ENCODE data around the gene ELAPOR1.

Gene ELAPOR1

DNA sequence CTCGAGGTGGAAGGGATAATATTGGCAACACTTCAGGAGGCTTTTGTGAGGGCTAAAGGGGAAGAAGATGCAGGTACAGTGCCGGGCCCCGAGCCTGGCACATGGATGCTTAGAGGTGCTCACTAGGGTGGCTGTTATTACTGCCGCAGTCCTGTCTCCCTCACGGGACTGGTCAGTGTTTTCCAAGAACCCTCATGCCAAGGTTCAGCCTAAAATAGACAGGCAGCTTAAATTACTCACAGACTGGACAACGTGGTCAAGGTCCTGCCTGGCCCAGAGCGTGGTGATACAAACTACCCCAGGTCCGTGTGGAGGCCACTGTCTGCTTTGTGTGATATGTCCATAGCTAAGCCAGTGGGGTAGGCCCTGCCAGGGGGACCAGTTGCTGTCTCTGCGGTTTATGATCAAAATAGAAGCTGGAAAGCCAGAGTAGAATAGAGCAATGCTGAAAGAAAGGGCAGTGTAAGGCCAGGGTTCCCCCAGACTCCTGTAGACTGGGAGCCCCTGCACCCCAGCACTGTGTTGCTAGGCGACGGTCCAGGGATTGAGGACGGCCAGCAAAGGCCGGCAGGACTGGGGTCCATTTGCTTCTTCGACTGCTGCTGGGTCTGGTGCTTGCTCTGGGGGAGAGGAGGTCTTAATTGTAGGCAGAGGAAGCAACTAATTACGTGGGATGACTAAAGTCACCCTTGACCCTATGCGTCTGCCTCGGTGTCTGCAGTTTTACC is 36.1 kb downstream of the ELAPOR1 start:
- H3K9me3 ChIP-seq (replicated peaks; ENCODE audit: insufficient read depth, low read length): no peaks in the 10 kb centered on the region
- no peaks in the 10 kb centered on the region for H3F3A ChIP-seq (ENCODE audit: insufficient read depth, low read length)
- no peaks in the 10 kb centered on the region for H3K4me1 ChIP-seq (ENCODE audit: low read length)
- H3K27me3 ChIP-seq (replicated peaks; ENCODE audit: insufficient read depth, low read length): no peaks in the 10 kb centered on the region
- no peak overlapping the region for H3K4me3 ChIP-seq (ENCODE audit: low read length)
- H3K79me2 ChIP-seq (ENCODE audit: low read length): no peaks in the 10 kb centered on the region
- H3K9ac ChIP-seq (ENCODE audit: low read length): no peak overlapping the region
- TF ChIP-seq EZH2phosphoT487 (IDR thresholded peaks at IDR 0.05; ENCODE audit: low read length) (no peak), EZH2 (optimal IDR thresholded peaks at IDR 0.05; ENCODE audit: low read depth, low read length) (no peak)
- no peaks in the 10 kb centered on the region for H3K36me3 ChIP-seq (replicated peaks; ENCODE audit: insufficient read depth, low read length)
- no peaks in the 10 kb centered on the region for H3K9me2 ChIP-seq (replicated peaks; ENCODE audit: insufficient read depth, low read length)
- no peak overlapping the region for H2AFZ ChIP-seq (ENCODE audit: low read length)
- no peak for DNase-seq
- no peaks in the 10 kb centered on the region for H4K20me1 ChIP-seq (ENCODE audit: insufficient read depth, low read length)
- no peak overlapping the region for H3K4me2 ChIP-seq (ENCODE audit: low read depth, low read length)
- no peak overlapping the region for H3K27ac ChIP-seq (ENCODE audit: low read length)

DNA sequence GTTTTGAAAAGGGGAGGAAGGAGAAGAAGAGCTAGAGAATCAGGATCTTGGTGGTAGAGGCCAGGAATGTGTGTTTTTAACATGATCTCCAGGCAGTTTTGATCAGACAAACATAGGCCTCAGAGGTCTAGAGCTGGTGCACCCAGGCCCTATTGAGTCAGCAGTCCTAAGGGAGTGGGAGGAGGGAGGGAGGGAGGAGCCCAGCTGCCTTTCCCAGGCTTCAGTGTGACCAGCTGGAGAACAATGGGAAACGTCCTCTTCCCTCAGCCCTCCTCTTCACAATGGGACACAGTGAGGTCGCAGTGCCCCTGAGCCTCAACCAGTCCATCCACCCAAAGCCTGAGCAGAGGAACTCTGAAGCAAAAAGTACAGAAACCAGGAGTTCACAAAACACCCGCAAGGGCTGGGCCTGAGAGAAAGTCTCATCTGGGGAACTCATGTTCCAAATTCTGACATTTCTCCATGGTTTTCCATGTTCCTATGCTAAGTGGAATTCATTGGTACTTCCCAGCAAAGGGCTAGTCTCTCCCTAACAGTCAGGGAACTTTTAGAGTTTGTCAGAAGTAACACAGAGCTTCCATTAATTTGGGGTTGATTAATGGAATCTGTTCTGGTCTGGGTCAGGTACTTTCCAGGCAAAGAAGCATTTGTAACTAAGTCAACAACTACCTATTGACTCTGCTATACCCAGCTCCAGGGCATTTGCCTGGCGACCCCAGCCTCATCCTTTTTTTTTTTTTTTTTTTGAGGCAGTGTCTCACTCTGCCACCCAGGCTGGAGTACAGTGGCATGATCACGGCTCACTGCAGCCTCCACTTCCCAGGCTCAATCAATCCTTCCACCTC is 37.5 kb downstream of the ELAPOR1 start:
- TF ChIP-seq, protein P1, sequence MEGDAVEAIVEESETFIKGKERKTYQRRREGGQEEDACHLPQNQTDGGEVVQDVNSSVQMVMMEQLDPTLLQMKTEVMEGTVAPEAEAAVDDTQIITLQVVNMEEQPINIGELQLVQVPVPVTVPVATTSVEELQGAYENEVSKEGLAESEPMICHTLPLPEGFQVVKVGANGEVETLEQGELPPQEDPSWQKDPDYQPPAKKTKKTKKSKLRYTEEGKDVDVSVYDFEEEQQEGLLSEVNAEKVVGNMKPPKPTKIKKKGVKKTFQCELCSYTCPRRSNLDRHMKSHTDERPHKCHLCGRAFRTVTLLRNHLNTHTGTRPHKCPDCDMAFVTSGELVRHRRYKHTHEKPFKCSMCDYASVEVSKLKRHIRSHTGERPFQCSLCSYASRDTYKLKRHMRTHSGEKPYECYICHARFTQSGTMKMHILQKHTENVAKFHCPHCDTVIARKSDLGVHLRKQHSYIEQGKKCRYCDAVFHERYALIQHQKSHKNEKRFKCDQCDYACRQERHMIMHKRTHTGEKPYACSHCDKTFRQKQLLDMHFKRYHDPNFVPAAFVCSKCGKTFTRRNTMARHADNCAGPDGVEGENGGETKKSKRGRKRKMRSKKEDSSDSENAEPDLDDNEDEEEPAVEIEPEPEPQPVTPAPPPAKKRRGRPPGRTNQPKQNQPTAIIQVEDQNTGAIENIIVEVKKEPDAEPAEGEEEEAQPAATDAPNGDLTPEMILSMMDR (IDR thresholded peaks at IDR 0.05; ENCODE audit: low read length): no peak
- no peak for TF ChIP-seq EZH2phosphoT487 (IDR thresholded peaks at IDR 0.05; ENCODE audit: low read length)
- TF ChIP-seq EZH2 (optimal IDR thresholded peaks at IDR 0.05; ENCODE audit: low read depth, low read length): no peak
- Histone ChIP-seq H3K9me2 (replicated peaks; ENCODE audit: insufficient read depth, low read length) (no peaks in the 10 kb centered on the region), H3K27me3 (replicated peaks; ENCODE audit: insufficient read depth, low read length) (no peaks in the 10 kb centered on the region), H3K79me2 (ENCODE audit: low read length) (no peaks in the 10 kb centered on the region), H3K9ac (ENCODE audit: low read length) (no peak overlapping the region), H3K36me3 (replicated peaks; ENCODE audit: insufficient read depth, low read length) (no peaks in the 10 kb centered on the region), H3K9me3 (replicated peaks; ENCODE audit: insufficient read depth, low read length) (no peaks in the 10 kb centered on the region), H3F3A (ENCODE audit: insufficient read depth, low read length) (no peaks in the 10 kb centered on the region), H3K4me3 (ENCODE audit: low read length) (no peak overlapping the region), H3K27ac (ENCODE audit: low read length) (no peak overlapping the region), H4K20me1 (ENCODE audit: insufficient read depth, low read length) (no peaks in the 10 kb centered on the region), H3K4me1 (ENCODE audit: low read length) (no peaks in the 10 kb centered on the region), H2AFZ (ENCODE audit: low read length) (no peak overlapping the region), H3K4me2 (ENCODE audit: low read depth, low read length) (no peak overlapping the region)
- no peak for DNase-seq

DNA sequence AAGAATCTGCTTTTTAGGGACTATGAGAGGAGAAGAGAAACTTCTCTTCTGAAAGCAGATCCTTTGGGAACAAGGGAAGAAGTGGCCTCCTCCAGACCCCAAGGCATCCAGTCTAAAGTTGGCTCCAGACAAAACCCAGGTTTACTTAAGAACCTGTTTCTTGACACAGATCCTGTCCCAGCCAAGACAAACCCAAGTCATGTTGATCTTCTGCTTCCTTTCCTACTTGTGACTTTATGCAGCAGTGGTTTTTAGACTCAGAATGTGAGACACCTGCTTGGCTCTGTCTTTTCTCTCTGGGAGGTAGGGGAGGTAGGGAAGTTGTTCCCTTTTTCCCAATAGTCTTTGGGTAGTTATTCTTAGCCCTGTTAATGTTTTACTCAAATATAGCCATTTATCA is 38.3 kb downstream of the ELAPOR1 start:
- no peaks in the 10 kb centered on the region for H3K36me3 ChIP-seq (replicated peaks; ENCODE audit: insufficient read depth, low read length)
- no peaks in the 10 kb centered on the region for H4K20me1 ChIP-seq (ENCODE audit: insufficient read depth, low read length)
- no peaks in the 10 kb centered on the region for H3K27me3 ChIP-seq (replicated peaks; ENCODE audit: insufficient read depth, low read length)
- H3K4me1 ChIP-seq (ENCODE audit: low read length): no peaks in the 10 kb centered on the region
- no peaks in the 10 kb centered on the region for H3K9me2 ChIP-seq (replicated peaks; ENCODE audit: insufficient read depth, low read length)
- no peak overlapping the region for H2AFZ ChIP-seq (ENCODE audit: low read length)
- H3K79me2 ChIP-seq (ENCODE audit: low read length): no peaks in the 10 kb centered on the region
- H3K9me3 ChIP-seq (replicated peaks; ENCODE audit: insufficient read depth, low read length): no peaks in the 10 kb centered on the region
- TF ChIP-seq, protein P1 (IDR thresholded peaks at IDR 0.05; ENCODE audit: low read length): no peak
- no peak for TF ChIP-seq EZH2phosphoT487 (IDR thresholded peaks at IDR 0.05; ENCODE audit: low read length)
- TF ChIP-seq EZH2 (optimal IDR thresholded peaks at IDR 0.05; ENCODE audit: low read depth, low read length): no peak
- no peak overlapping the region for H3K9ac ChIP-seq (ENCODE audit: low read length)
- no peaks in the 10 kb centered on the region for H3F3A ChIP-seq (ENCODE audit: insufficient read depth, low read length)
- no peak for DNase-seq
- no peak overlapping the region for H3K4me3 ChIP-seq (ENCODE audit: low read length)
- H3K4me2 ChIP-seq (ENCODE audit: low read depth, low read length): no peak overlapping the region
- no peak overlapping the region for H3K27ac ChIP-seq (ENCODE audit: low read length)
